HCEC 1CT (cell line): Measurements from ENCODE around the gene CHRM3.

ENCODE experiments used
- DNase-seq: peaks from one replicate; pipeline ENCODE4 v3.0.0-alpha.2; 2017

Gene CHRM3

DNA sequence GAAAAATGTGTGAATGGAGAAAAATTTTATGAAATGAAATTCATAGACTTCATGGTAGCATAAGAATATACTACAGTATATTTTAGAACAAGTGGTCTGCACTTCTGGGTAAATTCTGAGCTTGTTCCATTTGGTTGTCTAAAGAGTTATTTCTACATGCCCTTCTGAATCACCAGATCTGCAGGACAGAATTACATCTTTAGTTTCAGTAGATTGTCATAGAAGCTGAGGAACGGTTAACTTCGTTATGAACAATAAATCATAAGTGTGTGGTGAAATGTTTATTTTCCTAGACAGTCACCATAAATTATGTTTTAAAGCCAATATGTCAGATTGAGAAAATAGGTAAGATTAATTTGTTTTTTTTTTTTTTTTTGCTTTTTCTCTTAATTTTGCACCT, 30.9 kb downstream of the CHRM3 start:
- DNase-seq = no peak

DNA sequence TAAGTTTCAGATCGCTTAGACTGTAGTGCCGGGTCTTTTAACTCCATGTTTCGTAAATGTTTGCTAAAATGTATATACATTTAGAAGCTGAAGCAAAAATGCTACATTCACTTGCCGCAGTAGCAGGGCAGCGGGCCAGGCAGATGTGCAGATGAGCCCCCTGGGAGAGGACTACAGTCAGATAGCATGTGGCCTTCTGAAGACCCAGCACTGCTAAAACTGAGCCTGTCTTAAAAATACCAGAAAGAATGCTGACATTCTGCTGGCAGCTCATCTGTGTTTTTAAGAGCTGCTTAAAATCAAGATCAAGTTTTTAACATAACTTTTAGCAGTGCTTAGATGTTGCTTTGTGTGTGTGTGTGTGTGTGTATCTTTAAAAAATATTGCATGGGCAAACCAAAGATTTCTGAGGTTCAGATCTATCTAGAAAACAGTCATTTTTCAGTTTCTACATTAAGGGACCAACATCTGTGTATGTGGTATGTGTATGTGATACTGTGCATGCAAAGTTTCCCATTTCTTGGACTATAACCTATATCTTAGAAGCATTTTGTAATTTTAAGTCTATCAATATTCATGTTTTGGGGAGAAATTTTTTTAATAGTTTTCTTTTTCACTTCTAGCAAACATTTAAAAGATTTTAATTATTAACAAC, 31.7 kb downstream of the CHRM3 start:
- DNase-seq = no peak

DNA sequence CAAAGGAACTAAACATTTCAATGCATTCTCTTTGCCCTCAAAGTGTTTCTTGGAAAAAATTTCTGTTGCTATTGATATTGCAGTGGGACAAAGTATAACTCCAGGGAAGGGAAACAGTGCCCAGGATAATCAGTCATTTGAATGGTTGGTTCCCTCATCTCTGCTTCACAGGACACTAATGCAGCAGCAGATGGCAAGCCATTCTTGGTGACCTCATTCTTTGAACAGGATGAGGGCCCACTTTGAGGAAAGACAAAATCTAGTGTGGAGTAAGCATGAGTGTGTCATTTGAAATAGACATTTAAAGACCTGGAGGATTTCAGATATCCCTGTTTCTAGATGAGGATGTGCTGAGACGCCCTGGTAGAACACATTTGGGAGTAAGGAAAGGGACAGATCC, 32.3 kb downstream of the CHRM3 start:
- no peak for DNase-seq

DNA sequence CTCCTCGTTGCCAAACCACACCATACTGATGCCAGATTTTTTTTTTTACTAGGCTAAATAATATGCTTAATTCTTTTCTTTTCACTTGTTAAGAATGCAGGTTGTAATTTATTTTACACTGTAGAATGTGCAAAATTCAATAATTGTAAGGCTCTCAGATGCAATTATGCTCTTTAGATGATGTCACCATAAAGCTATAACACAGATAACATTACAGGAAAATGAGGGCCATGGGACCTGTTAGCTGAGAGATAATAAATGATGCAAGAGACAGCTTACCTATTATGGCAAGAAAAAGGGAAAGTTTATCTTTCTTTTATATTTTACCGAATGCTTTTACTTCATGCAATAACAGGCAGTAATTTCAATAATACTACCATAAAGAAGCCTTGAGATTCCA, 35.4 kb downstream of the CHRM3 start:
- DNase-seq = no peak

DNA sequence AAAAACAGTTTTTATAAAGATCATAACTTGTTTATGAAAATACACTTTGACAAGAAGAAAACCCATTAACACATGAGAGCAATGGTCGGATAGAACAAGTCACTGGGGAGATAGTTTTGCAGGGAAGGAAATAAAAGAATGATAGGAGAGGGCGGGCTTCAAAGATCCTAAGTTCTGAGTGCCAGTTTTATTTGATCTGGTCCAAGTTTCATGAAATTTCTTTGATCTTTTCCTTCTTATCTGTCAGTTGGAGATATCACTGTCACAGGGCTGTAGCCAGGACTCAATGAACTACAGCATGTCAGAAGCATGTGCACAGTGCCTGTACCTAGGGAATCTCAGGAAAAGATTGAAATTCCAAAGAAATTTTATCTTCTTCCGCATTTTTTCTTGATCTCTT, 36.5 kb downstream of the CHRM3 start:
- DNase-seq = no peak

DNA sequence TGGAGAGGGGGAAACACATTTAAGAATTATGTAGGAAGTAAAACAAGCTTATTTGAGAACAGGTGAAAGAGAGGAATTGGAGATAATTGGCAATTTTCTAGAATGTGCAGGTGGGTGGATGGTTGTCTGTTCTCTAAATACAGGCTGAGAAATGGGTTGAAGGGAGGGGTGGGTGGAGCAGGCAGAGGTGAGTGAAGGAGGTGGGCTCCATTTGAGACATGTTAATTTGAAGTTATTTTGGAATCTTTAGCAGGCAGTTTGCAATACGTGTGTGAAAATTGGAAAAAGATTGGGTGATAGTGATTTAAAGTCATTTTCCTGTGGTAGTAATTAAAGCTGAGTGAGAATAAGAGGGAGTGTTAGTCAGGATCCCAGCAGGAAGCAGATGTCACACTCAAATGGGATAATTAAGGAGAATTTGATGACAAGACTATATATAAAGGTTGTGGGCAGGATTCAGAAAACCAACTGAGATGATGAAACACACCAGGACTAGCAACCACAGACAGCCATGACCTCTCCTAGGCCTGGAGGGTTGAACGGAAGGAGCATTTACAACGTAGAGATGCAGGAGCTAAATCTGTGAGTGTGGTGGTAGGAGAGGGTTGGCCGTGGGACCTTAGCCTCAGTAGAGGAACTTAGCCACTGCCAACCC, 40.6 kb downstream of the CHRM3 start:
- DNase-seq = no peak

DNA sequence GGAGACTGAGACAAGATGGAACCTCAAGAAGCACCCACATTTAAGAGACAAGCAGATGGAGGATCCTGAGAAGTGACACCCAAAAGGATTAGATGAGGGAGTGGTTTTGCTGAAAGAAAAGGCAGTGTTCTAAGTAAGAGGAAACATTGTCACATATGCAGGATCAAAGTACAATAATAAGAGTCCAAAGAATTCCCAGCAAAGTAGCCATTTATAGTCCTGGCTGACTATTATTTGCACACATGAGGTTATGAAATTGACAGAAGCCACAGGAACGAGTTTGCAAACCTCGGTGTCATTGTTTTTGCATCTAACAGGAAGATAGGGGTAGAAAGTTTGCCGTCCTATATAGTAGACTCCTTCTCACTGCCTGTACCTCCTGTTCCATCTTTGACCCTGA, 41.3 kb downstream of the CHRM3 start:
- no peak for DNase-seq

DNA sequence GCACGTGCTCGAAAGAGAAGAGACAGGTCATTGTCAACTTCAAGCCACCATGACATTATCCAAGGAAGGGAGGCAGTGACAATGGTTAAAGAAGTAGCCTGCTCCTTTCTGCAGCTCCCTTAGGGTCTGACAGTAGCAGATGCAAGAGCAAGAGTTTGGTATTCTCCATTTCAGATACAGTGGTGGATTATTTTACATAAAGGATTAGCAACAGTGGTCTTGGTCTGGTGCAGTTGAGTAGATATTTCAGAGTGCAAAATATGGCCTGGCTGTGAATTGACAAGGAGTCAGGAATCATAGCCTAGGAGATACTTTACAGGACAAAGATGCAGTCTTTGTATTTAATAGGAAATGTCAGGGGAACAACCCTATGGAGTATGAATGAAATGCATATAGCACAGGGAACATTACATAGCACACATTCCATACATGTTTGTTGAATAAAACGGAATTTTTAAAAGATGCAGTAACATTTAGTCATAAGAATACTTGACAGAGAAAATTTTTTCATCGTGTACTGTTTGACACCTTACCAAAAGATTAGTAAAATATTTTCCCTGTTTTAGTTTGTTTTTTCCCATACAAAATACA, 41.8 kb downstream of the CHRM3 start:
- DNase-seq = no peak

DNA sequence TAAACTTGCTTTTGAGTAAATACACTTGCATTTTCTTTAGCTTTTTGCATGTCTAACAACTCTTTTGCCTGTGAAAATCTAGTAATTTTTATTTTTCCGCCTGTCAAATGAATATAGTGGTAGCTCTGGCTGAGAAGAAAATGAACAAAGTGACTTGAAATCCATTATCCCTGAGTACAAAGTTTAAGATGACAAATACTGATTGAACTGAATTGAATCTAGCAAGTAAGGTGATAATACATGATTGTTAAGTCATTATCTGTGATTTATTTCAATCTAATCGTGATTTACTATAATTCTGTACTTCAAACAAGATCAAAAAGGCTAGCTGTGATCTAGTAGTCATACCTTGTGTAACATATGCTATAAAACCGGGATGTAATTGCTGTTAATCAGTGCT, 42.8 kb downstream of the CHRM3 start:
- no peak for DNase-seq

DNA sequence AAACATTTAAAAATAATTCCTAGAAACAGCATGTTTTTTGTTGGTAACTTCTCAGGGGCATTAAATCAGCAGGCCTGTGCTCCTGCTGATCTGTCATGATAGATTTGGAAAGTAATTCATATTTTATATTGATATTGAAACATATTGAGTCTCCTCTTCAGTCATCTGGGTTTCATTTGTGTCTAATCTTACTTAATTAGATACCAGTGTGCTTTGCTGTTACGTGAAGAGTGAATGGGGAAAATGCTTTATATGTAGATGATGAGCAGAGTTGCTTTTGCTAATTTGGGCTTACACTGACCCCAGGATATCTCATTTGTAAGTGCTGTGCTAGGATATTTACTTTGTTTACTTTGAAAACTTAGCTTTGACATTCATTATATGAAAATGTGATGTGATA, 45.9 kb downstream of the CHRM3 start:
- no peak for DNase-seq

DNA sequence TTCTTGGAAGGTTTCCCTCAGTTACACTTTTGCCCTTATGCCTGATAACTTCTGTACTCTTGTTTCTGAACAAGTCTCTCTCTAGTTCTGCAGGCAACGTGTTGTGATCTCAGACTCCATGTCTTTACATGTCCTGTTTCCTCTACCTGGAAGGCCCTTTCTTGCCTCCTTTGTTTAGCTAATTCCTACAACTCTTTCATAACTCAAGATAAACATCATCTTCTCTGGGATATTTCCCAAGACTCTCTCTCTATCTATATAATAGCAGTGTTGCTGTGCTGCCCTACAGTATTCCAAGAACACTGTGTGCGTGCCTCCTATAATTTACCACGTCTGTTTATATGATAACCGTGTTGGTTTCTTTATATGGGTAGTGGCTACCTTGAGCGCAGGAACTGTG, 47.8 kb downstream of the CHRM3 start:
- no peak for DNase-seq
